Spinal cord (tissue), 10 donors: ENCODE data around the gene CCT7. TPM values are rescaled to one million over a fixed set of nuclear protein-coding genes. Genes with fewer than 3 reads are reported as not detected.
A peak's percentile ranks its signal among the peaks of the same experiment; 100 is the strongest.

Experiments used
- DNase-seq, 6 donors: peaks; one replicate each; pipeline versions ENCODE4 v3.0.0 to v3.0.0-alpha.2; 2013 to 2015; ENCODE audit warnings: low spot score in 6 of 6, low read depth in 4 of 6
- H3K27ac ChIP-seq: one replicate; pipeline ENCODE4 v1.5.1; 2013; ENCODE audit warnings: low read depth, low read length, control low read depth
- H3K27me3 ChIP-seq: one replicate; pipeline ENCODE4 v1.6.1; 2013; ENCODE audit warnings: low read length; ENCODE audit not compliant: control insufficient read depth, insufficient read depth
- H3K36me3 ChIP-seq: one replicate; pipeline ENCODE4 v1.6.1; 2013; ENCODE audit warnings: low read length; ENCODE audit not compliant: control insufficient read depth, insufficient read depth
- H3K4me1 ChIP-seq: one replicate; pipeline ENCODE4 v1.6.1; 2013; ENCODE audit warnings: low read length; ENCODE audit not compliant: control insufficient read depth, insufficient read depth
- H3K4me3 ChIP-seq: one replicate; pipeline ENCODE4 v1.5.1; 2013; ENCODE audit warnings: low read depth, low read length, control low read depth
- H3K9me3 ChIP-seq: one replicate; pipeline ENCODE4 v1.6.1; 2013; ENCODE audit warnings: low read length; ENCODE audit not compliant: control insufficient read depth, insufficient read depth
- WGBS: methylation state at CpG from one replicate; pipeline ENCODE4 v1.1.5; 2013; ENCODE audit warnings: missing lambda C conversion rate; ENCODE audit not compliant: insufficient coverage; 5-methylcytosine and 5-hydroxymethylcytosine counted together
- polyA plus RNA-seq, 2 donors: library from polyadenylated mRNA; unstranded; fragments of 120-200 nt; gene quantifications; one replicate each; pipeline ENCODE4 v1.2.1, GENCODE V29; 2013; ENCODE audit not compliant: insufficient read length in 2 of 2
- total RNA-seq, 2 donors: library from RNA; depleted of rRNA in 1 of 2; stranded (reverse); fragments of 120-200 nt in 1 of 2; fragments of >200 nt in 1 of 2; gene quantifications; one replicate each; pipeline versions ENCODE4 v1.2.3 to v1.2.4, GENCODE V29; 2013 to 2014
- donor health status: healthy.

Gene CCT7
- total and polyA plus RNA-seq, 4 donors = 194 to 248 (median 219) TPM

DNA sequence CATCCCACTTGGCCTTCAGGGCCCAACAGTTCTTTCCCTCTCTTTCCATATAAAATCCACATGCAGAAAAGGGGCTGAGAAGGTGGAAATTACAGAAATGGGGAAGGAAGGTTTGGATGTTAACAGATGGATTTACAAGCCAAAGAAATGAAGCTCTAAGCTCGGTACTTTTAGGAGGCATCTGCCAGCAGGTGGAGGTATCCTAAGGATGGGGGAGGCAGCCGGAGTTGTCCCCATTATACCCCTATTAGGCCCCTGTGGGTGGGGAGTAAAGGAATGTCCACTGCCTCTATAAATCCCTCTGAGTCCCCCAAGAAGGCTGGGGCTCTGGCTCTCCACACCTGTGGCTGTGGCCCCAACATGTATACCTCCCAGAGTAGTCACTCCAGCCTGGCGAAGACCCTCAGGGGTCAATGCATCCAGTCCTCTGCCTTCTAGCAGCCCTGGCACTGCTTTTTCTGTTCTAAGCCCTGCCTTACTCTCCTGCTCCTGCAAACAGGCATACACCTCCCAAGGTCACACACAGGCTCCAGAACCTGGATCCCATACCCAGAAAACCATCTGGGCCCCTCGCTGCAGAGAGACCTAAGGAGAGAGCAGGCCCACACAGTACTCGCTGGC, 48.9 kb downstream of the CCT7 start:
- Histone ChIP-seq H3K4me3 (peak overlapping the region; percentile 54), H3K9me3 (no peaks in the 10 kb centered on the region), H3K27me3 (peaks cover 15% of the 10 kb centered on the region), H3K36me3 (no peaks in the 10 kb centered on the region), H3K4me1 (peaks cover 25% of the 10 kb centered on the region), H3K27ac (no peak overlapping the region)
- DNase-seq = peak in 1 of 6 donors; percentile 13
- WGBS = 48% methylated on average over 3 of the region's 5 CpGs

DNA sequence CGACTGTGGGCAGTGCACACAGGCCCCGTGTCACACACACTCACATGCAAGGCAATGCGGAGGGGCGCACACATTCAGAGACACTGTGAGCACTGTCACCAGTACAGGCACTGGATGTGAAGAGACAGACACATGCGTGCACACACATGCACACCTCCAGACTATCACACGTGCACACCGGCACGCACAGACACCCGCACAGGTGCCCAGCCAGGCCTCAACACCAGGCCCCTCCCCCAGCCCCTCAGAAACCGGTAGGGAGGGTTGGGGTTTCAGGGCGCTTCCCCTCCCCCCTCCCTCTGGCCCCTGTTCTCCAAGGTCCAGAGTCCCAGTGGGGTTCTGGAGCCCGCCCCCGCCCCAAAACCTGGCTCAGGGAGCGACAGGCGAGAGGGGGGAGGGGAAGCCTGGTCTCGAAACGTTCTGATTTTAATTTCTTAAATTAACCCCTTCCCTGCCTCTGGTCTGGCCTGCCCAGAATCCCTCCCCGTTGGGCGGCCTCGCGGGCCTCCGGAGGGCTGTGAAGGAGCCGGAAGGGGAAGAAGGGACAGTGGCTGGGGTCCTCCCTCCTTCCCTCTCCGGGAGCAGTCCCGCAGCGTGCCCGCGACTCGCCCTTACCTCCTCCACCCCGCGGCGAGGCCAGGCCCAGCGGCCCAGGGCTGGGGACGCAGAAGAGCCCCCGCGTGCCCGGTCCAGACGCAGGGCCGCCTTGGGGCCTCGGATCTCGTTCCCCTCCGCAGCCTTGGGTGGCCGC, 49.6 kb downstream of the CCT7 start:
- DNase-seq = peak in 2 of 6 donors; percentile 47 to 74
- Histone ChIP-seq H3K4me3 (peak overlapping the region; percentile 54), H3K36me3 (no peaks in the 10 kb centered on the region), H3K4me1 (peaks cover 25% of the 10 kb centered on the region), H3K9me3 (no peaks in the 10 kb centered on the region), H3K27me3 (peaks cover 21% of the 10 kb centered on the region), H3K27ac (no peak overlapping the region)
- WGBS = 2% methylated on average over 31 of the region's 43 CpGs

DNA sequence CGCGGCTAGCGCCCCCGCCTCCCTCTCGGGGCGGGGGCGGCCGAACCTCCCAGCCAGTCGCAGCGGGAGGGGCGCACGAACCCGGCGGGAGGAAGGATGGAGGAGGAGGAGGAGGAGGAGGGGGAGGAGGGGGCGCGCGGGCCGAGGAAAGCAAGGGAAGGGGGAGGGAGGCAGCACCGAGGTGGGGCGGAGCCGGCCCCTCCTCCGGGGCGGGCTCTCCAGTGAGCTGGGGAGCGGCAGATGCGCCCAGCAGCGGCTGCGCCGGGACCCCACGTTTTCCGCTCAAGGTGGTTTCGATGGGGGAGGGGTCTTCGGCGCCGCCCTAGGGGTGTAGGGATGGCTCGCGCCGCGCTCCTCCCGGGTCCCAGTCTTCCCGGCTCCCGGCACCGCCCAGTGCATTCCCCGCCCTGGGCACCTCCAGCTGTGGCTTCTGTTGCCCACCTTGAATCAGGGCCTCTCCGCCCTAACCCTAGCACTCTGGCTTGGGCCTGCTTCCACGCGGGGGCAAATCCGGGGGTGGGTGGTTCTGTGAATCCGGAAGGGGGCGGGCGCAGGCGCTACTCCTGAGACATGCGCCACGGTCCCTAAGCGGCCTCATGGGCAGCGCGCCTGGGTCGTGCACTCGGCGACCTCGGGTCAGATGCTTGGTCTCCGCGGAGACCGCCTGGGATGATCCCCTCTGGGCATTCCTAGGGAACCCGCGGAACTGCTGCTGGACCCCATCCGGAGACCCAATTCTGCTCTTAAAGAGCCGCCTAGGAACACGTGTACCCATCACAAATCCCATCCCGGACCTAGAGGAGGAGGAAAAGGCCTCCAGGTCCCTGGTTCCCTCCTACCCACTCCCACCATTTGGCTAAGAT, 50.4 kb downstream of the CCT7 start, which contains the start of gene FBXO41:
FBXO41 (minus strand) TSS at position 183 of the 863 bp plus-strand sequence. CDS start 14,848 bp downstream, outside the sequence.
- Histone ChIP-seq H3K36me3 (no peaks in the 10 kb centered on the region), H3K4me1 (peaks cover 25% of the 10 kb centered on the region), H3K4me3 (peak within 1 kb of the TSS; percentile 54), H3K27me3 (peaks cover 29% of the 10 kb centered on the region), H3K9me3 (no peaks in the 10 kb centered on the region), H3K27ac (no peak within 1 kb of the TSS)
- DNase-seq = peak in 2 of 6 donors; percentile 82 to 89
- 1% methylated on average over 55 of the region's 69 CpGs for WGBS

DNA sequence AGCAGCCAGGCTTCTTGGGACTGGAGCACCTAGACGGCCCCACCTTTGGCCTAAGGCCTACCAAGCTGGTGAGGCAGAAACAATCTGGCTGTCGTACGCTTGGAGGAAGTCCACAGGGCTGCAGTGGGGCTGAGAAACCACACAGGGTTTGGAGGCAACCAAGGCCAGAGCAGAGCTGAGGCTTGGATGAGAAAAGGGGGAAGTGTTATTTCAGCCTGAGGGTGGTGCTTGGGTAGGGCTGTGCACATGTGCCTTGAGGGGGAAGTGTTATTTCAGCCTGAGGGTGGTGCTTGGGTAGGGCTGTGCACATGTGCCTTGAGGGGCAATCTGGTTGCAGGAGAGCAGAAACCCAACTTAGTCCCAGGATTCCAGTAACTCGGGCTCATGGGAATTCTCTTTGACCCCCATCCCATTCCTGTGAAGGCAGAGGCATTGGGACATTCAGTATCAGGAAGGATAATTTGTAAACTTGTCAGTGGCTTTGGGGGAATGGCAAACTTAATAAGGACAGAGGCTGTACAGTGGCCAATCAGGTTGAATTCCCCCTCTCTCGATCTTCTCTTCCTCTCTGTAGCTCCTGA, 51.1 kb downstream of the CCT7 start:
- peaks cover 25% of the 10 kb centered on the region for H3K4me1 ChIP-seq
- H3K27ac ChIP-seq = no peak overlapping the region
- no peaks in the 10 kb centered on the region for H3K36me3 ChIP-seq
- DNase-seq = peak in 1 of 6 donors; percentile 22
- H3K4me3 ChIP-seq = peak overlapping the region; percentile 54
- H3K27me3 ChIP-seq = peaks cover 36% of the 10 kb centered on the region
- H3K9me3 ChIP-seq = no peaks in the 10 kb centered on the region
- 33% methylated on average over 4 of the region's 5 CpGs for WGBS

DNA sequence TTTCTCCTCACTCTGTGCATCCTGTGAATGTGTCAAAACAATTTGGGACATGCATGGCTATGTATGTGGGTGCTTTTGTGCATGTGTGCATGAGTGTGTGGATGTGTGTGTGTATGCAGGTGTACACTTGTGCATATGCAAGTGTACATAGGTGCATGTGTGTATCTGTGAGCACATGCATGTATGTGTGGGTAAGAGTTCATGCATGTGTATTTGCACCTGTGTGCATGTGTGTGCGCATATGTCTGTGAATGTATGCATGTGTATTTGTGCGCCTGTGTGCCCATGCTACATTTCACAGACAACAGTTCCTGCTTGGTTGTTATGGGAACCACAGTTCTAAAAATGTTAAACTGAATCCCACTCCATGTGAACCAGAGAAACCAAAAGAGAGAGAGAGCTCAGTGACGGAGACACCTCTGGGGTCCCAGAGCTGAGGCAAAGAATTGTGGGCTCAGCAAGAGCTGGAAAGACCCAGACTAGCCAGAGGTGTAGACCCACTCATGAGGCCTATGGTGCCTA, 52.1 kb downstream of the CCT7 start:
- Histone ChIP-seq H3K27ac (no peak overlapping the region), H3K4me1 (peaks cover 29% of the 10 kb centered on the region), H3K4me3 (no peak overlapping the region), H3K36me3 (no peaks in the 10 kb centered on the region), H3K9me3 (no peaks in the 10 kb centered on the region), H3K27me3 (peaks cover 46% of the 10 kb centered on the region)
- WGBS = 30% methylated on average over 1 of the region's 3 CpGs
- peak in 1 of 6 donors; percentile 61 for DNase-seq

DNA sequence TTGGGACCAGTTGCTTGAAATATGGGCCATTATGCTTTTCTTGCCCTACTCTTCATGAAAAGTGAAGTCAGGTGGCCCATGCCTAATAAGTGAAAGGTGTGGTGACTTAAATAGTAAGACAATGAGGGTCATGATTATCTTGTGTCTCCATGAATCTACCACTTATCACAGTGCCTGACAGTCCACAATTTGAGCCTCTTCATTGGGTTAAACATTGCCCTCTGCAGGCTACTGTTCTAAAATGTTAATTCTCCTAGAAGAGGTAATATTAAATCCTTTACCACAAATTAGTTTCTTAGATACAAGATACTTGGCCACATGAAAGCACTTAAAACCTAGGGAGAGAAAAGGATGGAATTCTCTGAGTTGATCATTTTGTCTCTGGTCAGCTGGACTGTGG, 55.2 kb downstream of the CCT7 start:
- peaks cover 1% of the 10 kb centered on the region for H3K9me3 ChIP-seq
- H3K27ac ChIP-seq = no peak overlapping the region
- H3K27me3 ChIP-seq = peaks cover 75% of the 10 kb centered on the region

DNA sequence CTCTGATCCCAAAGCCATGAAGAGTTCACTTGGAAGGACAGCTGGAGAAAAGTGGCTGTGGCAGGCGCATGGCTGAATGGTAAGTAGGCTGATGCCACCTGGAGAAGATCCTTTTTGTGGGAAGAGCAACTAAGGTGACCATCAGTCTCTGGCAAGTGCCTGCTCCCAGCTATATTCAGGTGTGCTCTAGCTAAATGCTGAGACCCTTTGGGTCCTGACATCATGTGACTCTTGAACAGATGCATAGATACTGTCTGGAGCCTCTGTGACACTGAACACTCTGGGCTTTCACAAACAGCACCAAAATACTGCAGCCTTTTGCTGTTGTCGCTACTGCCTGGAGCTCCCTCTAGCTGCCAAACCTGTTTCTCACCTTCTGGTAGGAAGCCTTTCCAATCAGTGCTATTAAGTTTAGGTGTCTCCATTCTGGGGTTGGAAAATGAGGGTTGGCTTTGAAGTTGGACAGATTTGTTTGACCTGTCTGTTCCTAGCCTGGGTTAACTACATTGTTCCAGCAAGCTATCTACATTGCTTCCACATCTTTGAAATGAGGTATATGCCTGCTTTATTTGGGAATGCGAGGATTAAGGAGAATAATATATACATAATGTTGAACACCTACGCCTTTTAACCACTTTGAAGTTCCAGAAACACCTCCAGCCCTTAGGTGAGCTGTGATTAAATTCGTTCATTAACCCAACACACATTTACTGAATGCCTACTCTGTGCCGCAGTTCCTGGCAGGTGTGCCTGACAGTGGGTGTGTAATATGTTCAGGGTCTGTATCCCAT, 56.1 kb downstream of the CCT7 start:
- H3K4me3 ChIP-seq = no peak overlapping the region
- no peak overlapping the region for H3K27ac ChIP-seq
- 87% methylated on average over 1 of the region's 6 CpGs for WGBS
- peaks cover 80% of the 10 kb centered on the region for H3K27me3 ChIP-seq
- H3K36me3 ChIP-seq = no peaks in the 10 kb centered on the region
- H3K9me3 ChIP-seq = peaks cover 2% of the 10 kb centered on the region
- DNase-seq = peak in 2 of 6 donors; percentile 60 to 77
- peaks cover 25% of the 10 kb centered on the region for H3K4me1 ChIP-seq

More for the DNA sequence above, 55.2 kb downstream of the CCT7 start:
- Histone ChIP-seq H3K36me3 (no peaks in the 10 kb centered on the region), H3K4me3 (no peak overlapping the region), H3K4me1 (peaks cover 34% of the 10 kb centered on the region)
- no peak for DNase-seq

DNA sequence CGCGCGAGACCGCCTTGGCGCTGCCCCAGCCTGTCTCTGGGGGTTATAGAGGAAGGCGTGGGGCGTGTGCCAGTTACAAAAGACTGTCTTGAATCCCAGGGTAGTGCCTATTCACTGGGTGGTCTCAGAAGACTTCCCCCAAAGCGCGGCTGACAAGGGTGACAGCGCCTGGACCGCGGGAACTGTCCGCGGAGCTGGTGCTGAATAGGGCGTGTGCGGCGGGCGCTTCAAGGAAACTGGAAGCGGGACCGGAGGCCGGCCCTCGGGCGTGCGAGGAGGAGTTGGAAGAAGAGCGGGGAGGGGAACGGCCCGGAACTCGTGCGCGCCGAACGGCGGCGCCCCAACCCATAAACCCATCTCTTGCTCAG, 57.0 kb downstream of the CCT7 start:
- Histone ChIP-seq H3K9me3 (peaks cover 2% of the 10 kb centered on the region), H3K4me1 (peaks cover 24% of the 10 kb centered on the region), H3K27me3 (peaks cover 82% of the 10 kb centered on the region), H3K36me3 (no peaks in the 10 kb centered on the region), H3K27ac (no peak overlapping the region), H3K4me3 (no peak overlapping the region)
- peak in 2 of 6 donors; percentile 27 to 79 for DNase-seq
- WGBS = 1% methylated on average over 34 of the region's 34 CpGs
